ENCODE results near the gene KCNAB1. TPM values are rescaled to one million over a fixed set of nuclear protein-coding genes. Genes with fewer than 3 reads are reported as not detected.

KCNAB1 gene
- total and polyA plus RNA-seq, 4 donors: 0.16 to 2.4 (median 0.72) TPM

- H3K9ac ChIP-seq (ENCODE audit: insufficient read depth in 1 of 2, low read length in 2 of 2): no peak overlapping the region
Measured at GRCh38 chr3:156519758-156520162, 399.4 kb downstream of the KCNAB1 start.

GRCh38 chr3:156522673-156523072 is 402.3 kb downstream of the KCNAB1 start:
- H3K27ac ChIP-seq (ENCODE audit: low read depth in 1 of 2, low read length in 1 of 2): no peak overlapping the region
- H3K27me3 ChIP-seq (ENCODE audit: control insufficient read depth in 3 of 3, insufficient read depth in 3 of 3, low read length in 2 of 3): peaks cover 0 to 3% (median 0%) of the 10 kb centered on the region in 3 donors
- TF ChIP-seq CTCF (IDR thresholded peaks at IDR 0.05; ENCODE audit: control extremely low read depth, extremely low read depth): no peak
- WGBS, 2 donors: 89 to 90% methylated on average over 4 of the region's 4 CpGs
- DNase-seq (no peak), ATAC-seq (ENCODE audit: insufficient read depth, low FRiP score) (no peak)
- no peak overlapping the region for H3K4me3 ChIP-seq
- no peaks in the 10 kb centered on the region for H3K36me3 ChIP-seq (ENCODE audit: control insufficient read depth in 4 of 4, insufficient read depth in 4 of 4, low read length in 4 of 4)
- no peaks in the 10 kb centered on the region for H3K4me1 ChIP-seq (ENCODE audit: control insufficient read depth in 5 of 5, insufficient read depth in 5 of 5, low read length in 5 of 5)
- no peaks in the 10 kb centered on the region for H3K9me3 ChIP-seq (ENCODE audit: control insufficient read depth in 4 of 4, insufficient read depth in 3 of 4, low read length in 3 of 4)
- no peak overlapping the region for H3K9ac ChIP-seq (ENCODE audit: insufficient read depth in 1 of 2, low read length in 2 of 2)

More at GRCh38 chr3:156519758-156520162, 399.4 kb downstream of the KCNAB1 start:
- DNase-seq: no peak
- Histone ChIP-seq H3K36me3 (ENCODE audit: control insufficient read depth in 4 of 4, insufficient read depth in 4 of 4, low read length in 4 of 4) (no peaks in the 10 kb centered on the region), H3K27ac (ENCODE audit: low read depth in 1 of 2, low read length in 1 of 2) (no peak overlapping the region), H3K4me3 (no peak overlapping the region), H3K9me3 (ENCODE audit: control insufficient read depth in 4 of 4, insufficient read depth in 3 of 4, low read length in 3 of 4) (no peaks in the 10 kb centered on the region), H3K4me1 (ENCODE audit: control insufficient read depth in 5 of 5, insufficient read depth in 5 of 5, low read length in 5 of 5) (no peaks in the 10 kb centered on the region), H3K27me3 (ENCODE audit: control insufficient read depth in 3 of 3, insufficient read depth in 3 of 3, low read length in 2 of 3) (peaks cover 0 to 3% (median 0%) of the 10 kb centered on the region in 3 donors)
- WGBS, 2 donors: 84 to 91% methylated on average over 1 of the region's 1 CpG
- TF ChIP-seq CTCF (IDR thresholded peaks at IDR 0.05; ENCODE audit: control extremely low read depth, extremely low read depth): no peak
- no peak for ATAC-seq (ENCODE audit: insufficient read depth, low FRiP score)

- Histone ChIP-seq H3K36me3 (ENCODE audit: control insufficient read depth in 4 of 4, insufficient read depth in 4 of 4, low read length in 4 of 4) (no peaks in the 10 kb centered on the region), H3K4me3 (no peak overlapping the region), H3K27me3 (ENCODE audit: control insufficient read depth in 3 of 3, insufficient read depth in 3 of 3, low read length in 2 of 3) (no peaks in the 10 kb centered on the region), H3K9me3 (ENCODE audit: control insufficient read depth in 4 of 4, insufficient read depth in 3 of 4, low read length in 3 of 4) (no peaks in the 10 kb centered on the region), H3K27ac (ENCODE audit: low read depth in 1 of 2, low read length in 1 of 2) (no peak overlapping the region), H3K9ac (ENCODE audit: insufficient read depth in 1 of 2, low read length in 2 of 2) (no peak overlapping the region), H3K4me1 (ENCODE audit: control insufficient read depth in 5 of 5, insufficient read depth in 5 of 5, low read length in 5 of 5) (no peaks in the 10 kb centered on the region)
- TF ChIP-seq CTCF (IDR thresholded peaks at IDR 0.05; ENCODE audit: control extremely low read depth, extremely low read depth): no peak
- ATAC-seq (ENCODE audit: insufficient read depth, low FRiP score) (no peak), DNase-seq (no peak)
- WGBS, 2 donors: 97 to 99% methylated on average over 1 of the region's 1 CpG
Measured at GRCh38 chr3:156525808-156526207, 405.4 kb downstream of the KCNAB1 start.

GRCh38 chr3:156527060-156527459 is 406.7 kb downstream of the KCNAB1 start:
- no peak overlapping the region for H3K9ac ChIP-seq (ENCODE audit: insufficient read depth in 1 of 2, low read length in 2 of 2)
- H3K4me3 ChIP-seq: no peak overlapping the region
- WGBS, 2 donors: 95 to 100% methylated on average over 1 of the region's 1 CpG
- no peak for TF ChIP-seq CTCF (IDR thresholded peaks at IDR 0.05; ENCODE audit: control extremely low read depth, extremely low read depth)
- DNase-seq: no peak
- no peaks in the 10 kb centered on the region for H3K4me1 ChIP-seq (ENCODE audit: control insufficient read depth in 5 of 5, insufficient read depth in 5 of 5, low read length in 5 of 5)
- H3K9me3 ChIP-seq (ENCODE audit: control insufficient read depth in 4 of 4, insufficient read depth in 3 of 4, low read length in 3 of 4): peaks cover 0 to 2% (median 0%) of the 10 kb centered on the region in 4 donors
- no peak overlapping the region for H3K27ac ChIP-seq (ENCODE audit: low read depth in 1 of 2, low read length in 1 of 2)
- no peaks in the 10 kb centered on the region for H3K27me3 ChIP-seq (ENCODE audit: control insufficient read depth in 3 of 3, insufficient read depth in 3 of 3, low read length in 2 of 3)
- H3K36me3 ChIP-seq (ENCODE audit: control insufficient read depth in 4 of 4, insufficient read depth in 4 of 4, low read length in 4 of 4): no peaks in the 10 kb centered on the region
- ATAC-seq (ENCODE audit: insufficient read depth, low FRiP score): no peak
